Endothelial cell of umbilical vein (primary cell): ENCODE data around the gene GAP43. TPM values are rescaled to one million over a fixed set of nuclear protein-coding genes. Genes with fewer than 3 reads are reported as not detected.

Source experiments
- BruUV-seq: library from RNA; stranded (reverse); fragments of 400-500 nt; replicated peaks from 2 replicates; lab custom pipeline; 2021; lab: Mats Ljungman, UMichigan
- CTCF ChIA-PET: fragments of 300-600, 350-600 bp; sonication (Branson Sonifier 250); formaldehyde crosslinking; loops from one replicate; lab custom pipeline; 2021; ENCODE audit warnings: antibody characterized with exemption, inconsistent platforms; lab: Charles Lee
- POLR2A ChIA-PET: fragments of 300-600, 350-600 bp; sonication (Branson Sonifier 250); formaldehyde crosslinking; loops from one replicate; lab custom pipeline; 2021; ENCODE audit warnings: antibody characterized with exemption, inconsistent platforms; lab: Charles Lee
- DNase-seq: peaks from one replicate; pipeline ENCODE4 v3.0.0-alpha.2; 2011; ENCODE audit warnings: low read depth, low spot score
- FAIRE-seq: peaks from 2 replicates; lab custom pipeline; 2011; peaks lifted over from hg19 to GRCh38; lab: Jason Lieb, UNC
- H2AFZ ChIP-seq: 2 replicates; pipeline ENCODE4 v1.6.0; 2012; ENCODE audit warnings: low read depth, low read length, control low read depth, inconsistent platforms
- H3K27ac ChIP-seq: 2 replicates; pipeline ENCODE4 v1.5.1; 2011; ENCODE audit warnings: low read depth, mild to moderate bottlenecking, control low read depth, low read length, moderate library complexity; ENCODE audit not compliant: insufficient read depth
- H3K27me3 ChIP-seq, 2 experiments: 2 replicates each; pipeline versions ENCODE4 v1.6.0 to v1.6.1; 2011; ENCODE audit warnings: low read length in 2 of 2, mixed read lengths in 1 of 2; ENCODE audit not compliant: control insufficient read depth in 2 of 2, insufficient read depth in 2 of 2
- H3K36me3 ChIP-seq, 2 experiments: 2 replicates in 1 of 2; 3 replicates in 1 of 2; pipeline ENCODE4 v1.5.1; 2011; ENCODE audit warnings: low read length in 2 of 2, mild to moderate bottlenecking in 1 of 2, moderate library complexity in 1 of 2; ENCODE audit not compliant: control insufficient read depth in 2 of 2, insufficient read depth in 2 of 2; ENCODE audit errors: extremely low read depth in 1 of 2
- H3K4me1 ChIP-seq: 3 replicates; pipeline ENCODE4 v1.5.1; 2011; ENCODE audit warnings: mild to moderate bottlenecking, low read length; ENCODE audit not compliant: control insufficient read depth, insufficient read depth; ENCODE audit errors: extremely low read depth
- H3K4me2 ChIP-seq: 2 replicates; pipeline ENCODE4 v1.6.1; 2011; ENCODE audit warnings: low read length, control low read depth, mixed read lengths; ENCODE audit not compliant: insufficient read depth
- H3K4me3 ChIP-seq, 3 experiments: fragments of 200-600 bp in 1 of 3; sonication (generic), shearing (Covaris generic) in 1 of 3; replicated peaks in 1 of 3; 2 replicates each; pipeline ENCODE4 v1.5.1; 2011 to 2016; ENCODE audit warnings: control low read depth in 3 of 3, low read length in 3 of 3, mild to moderate bottlenecking in 2 of 3, inconsistent platforms in 1 of 3, low read depth in 1 of 3, moderate library complexity in 1 of 3; ENCODE audit not compliant: insufficient read depth in 1 of 3
- H3K79me2 ChIP-seq: 2 replicates; pipeline ENCODE4 v1.6.0; 2012; ENCODE audit warnings: low read length, inconsistent platforms; ENCODE audit not compliant: control insufficient read depth, insufficient read depth
- H3K9ac ChIP-seq: replicated peaks from 2 replicates; pipeline ENCODE3; 2011; ENCODE audit warnings: low read length, control low read depth; ENCODE audit not compliant: insufficient read depth; ENCODE audit errors: extremely low read depth
- H3K9me1 ChIP-seq: replicated peaks from 3 replicates; pipeline ENCODE4 v1.6.0; 2011; ENCODE audit warnings: mild to moderate bottlenecking, low read length; ENCODE audit not compliant: control insufficient read depth, insufficient read depth; ENCODE audit errors: extremely low read depth
- H3K9me3 ChIP-seq: replicated peaks from 2 replicates; pipeline ENCODE4 v1.5.1; 2012; ENCODE audit warnings: low read length, inconsistent platforms; ENCODE audit not compliant: control insufficient read depth, insufficient read depth
- H4K20me1 ChIP-seq: replicated peaks from 2 replicates; pipeline ENCODE3; 2011; ENCODE audit warnings: mild to moderate bottlenecking, low read length; ENCODE audit not compliant: control insufficient read depth, insufficient read depth; ENCODE audit errors: extremely low read depth
- EZH2 ChIP-seq: IDR thresholded peaks from 2 replicates; pipeline ENCODE4 v1.6.1; 2012; ENCODE audit warnings: borderline replicate concordance, low read depth, mild to moderate bottlenecking, moderate library complexity, low read length, inconsistent platforms; ENCODE audit not compliant: severe bottlenecking
- FOS ChIP-seq: IDR thresholded peaks from 2 replicates; pipeline ENCODE4 v1.6.1; 2011; ENCODE audit warnings: mild to moderate bottlenecking, low read length, moderate library complexity, borderline replicate concordance; ENCODE audit not compliant: insufficient read depth
- GATA2 ChIP-seq: IDR thresholded peaks from 2 replicates; pipeline ENCODE4 v1.7.0; 2011; ENCODE audit warnings: low read depth, mild to moderate bottlenecking, moderate library complexity, mixed read lengths, low read length; ENCODE audit not compliant: insufficient read length, insufficient read depth
- JUN ChIP-seq: IDR thresholded peaks from 2 replicates; pipeline ENCODE4 v1.6.1; 2011; ENCODE audit warnings: borderline replicate concordance, low read depth; ENCODE audit not compliant: insufficient read length, insufficient read depth
- MYC ChIP-seq: IDR thresholded peaks from one replicate; pipeline ENCODE4 v1.6.1; 2011; ENCODE audit warnings: mild to moderate bottlenecking, low read depth, low read length
- POLR2A ChIP-seq: IDR thresholded peaks from 2 replicates; pipeline ENCODE4 v1.6.1; 2012; ENCODE audit warnings: low read depth, mild to moderate bottlenecking, control low read depth, low read length
- POLR2AphosphoS5 ChIP-seq: IDR thresholded peaks from 2 replicates; pipeline ENCODE4 v1.6.1; 2012; ENCODE audit warnings: low read depth, mild to moderate bottlenecking, control low read depth, low read length, moderate library complexity; ENCODE audit not compliant: insufficient read depth
- dilution Hi-C: fragments of 300-500 bp; cut with MboI; formaldehyde crosslinking; loops from one replicate; pipeline ENCODE4 v1.15.0; 2019; ENCODE audit warnings: low sequenced_read_pairs; ENCODE audit not compliant: extremely low pct_ligation_motif_present
- intact Hi-C: fragments of 100-400 bp; cut with micrococcal nuclease; formaldehyde crosslinking; loops from one replicate; pipeline ENCODE4 v1.10.0; 2022
- polyA plus RNA-seq, 4 experiments: library from polyadenylated mRNA; depleted of rRNA in 3 of 4; stranded (reverse) in 3 of 4; unstranded in 1 of 4; fragments of >200 nt; gene quantifications; 2 replicates each; pipeline versions ENCODE4 v1.2.1 to v1.2.3, GENCODE V29; 2011 to 2012; ENCODE audit warnings: missing spikeins in 1 of 4
- total RNA-seq: library from RNA; stranded (reverse); gene quantifications from 2 replicates; pipeline ENCODE4 v1.2.3, GENCODE V29; 2021
- TF ChIP-seq, protein P1 (sequence below): IDR thresholded peaks from 2 replicates; pipeline ENCODE4 v1.6.1; 2011; ENCODE audit not compliant: insufficient read depth, insufficient read length
- TF ChIP-seq, protein P2 (sequence below), 2 donors: IDR thresholded peaks; 1 replicate in 1 of 2; 2 replicates in 1 of 2; pipeline ENCODE4 v1.5.1; 2011; ENCODE audit warnings: low read length in 2 of 2, mild to moderate bottlenecking in 2 of 2, moderate library complexity in 2 of 2, control low read depth in 1 of 2, inconsistent platforms in 1 of 2, low read depth in 1 of 2; ENCODE audit not compliant: insufficient read depth in 1 of 2; ENCODE audit errors: extremely low read depth in 1 of 2

The GAP43 gene
- total and polyA plus RNA-seq, 2 donors (not counting 3 experiments of a cell fraction or from before 2014, with no cell fraction given) = 0.06 TPM; not detected in 1

DNA sequence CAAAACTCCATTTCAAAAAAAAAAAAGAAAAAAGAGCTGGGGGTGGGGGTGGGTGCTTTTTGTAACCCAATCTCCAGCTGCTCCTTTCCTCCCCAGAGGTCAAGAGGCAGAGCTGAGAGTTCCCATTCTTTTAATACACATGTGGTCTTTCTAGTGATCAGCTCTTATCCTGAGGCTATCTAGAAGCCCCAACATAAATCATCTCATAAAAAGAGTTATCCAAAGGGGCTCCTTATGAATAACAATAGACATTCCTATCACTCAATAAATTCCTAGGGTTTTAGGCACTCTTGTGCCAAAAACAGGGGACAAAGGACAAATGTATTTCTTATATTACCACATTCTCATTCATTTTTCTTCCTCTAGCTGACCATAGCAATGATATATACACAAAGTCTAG is 25.1 kb upstream of the GAP43 start:
- TF ChIP-seq, protein P1, sequence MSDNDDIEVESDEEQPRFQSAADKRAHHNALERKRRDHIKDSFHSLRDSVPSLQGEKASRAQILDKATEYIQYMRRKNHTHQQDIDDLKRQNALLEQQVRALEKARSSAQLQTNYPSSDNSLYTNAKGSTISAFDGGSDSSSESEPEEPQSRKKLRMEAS = no peak
- no peak for TF ChIP-seq FOS
- no peak for TF ChIP-seq JUN
- no peak for TF ChIP-seq GATA2
- TF ChIP-seq, protein P2, sequence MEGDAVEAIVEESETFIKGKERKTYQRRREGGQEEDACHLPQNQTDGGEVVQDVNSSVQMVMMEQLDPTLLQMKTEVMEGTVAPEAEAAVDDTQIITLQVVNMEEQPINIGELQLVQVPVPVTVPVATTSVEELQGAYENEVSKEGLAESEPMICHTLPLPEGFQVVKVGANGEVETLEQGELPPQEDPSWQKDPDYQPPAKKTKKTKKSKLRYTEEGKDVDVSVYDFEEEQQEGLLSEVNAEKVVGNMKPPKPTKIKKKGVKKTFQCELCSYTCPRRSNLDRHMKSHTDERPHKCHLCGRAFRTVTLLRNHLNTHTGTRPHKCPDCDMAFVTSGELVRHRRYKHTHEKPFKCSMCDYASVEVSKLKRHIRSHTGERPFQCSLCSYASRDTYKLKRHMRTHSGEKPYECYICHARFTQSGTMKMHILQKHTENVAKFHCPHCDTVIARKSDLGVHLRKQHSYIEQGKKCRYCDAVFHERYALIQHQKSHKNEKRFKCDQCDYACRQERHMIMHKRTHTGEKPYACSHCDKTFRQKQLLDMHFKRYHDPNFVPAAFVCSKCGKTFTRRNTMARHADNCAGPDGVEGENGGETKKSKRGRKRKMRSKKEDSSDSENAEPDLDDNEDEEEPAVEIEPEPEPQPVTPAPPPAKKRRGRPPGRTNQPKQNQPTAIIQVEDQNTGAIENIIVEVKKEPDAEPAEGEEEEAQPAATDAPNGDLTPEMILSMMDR (IDR thresholded peaks at IDR 0.05; ENCODE audit: extremely low read depth in 1 of 2, insufficient read depth in 1 of 2, low read depth in 1 of 2, low read length in 2 of 2) = no peak
- no peak for TF ChIP-seq POLR2A
- TF ChIP-seq MYC = no peak
- no peak for TF ChIP-seq POLR2AphosphoS5
- TF ChIP-seq EZH2 = no peak
- H2AFZ ChIP-seq = no peak overlapping the region
- dilution Hi-C loops (no loop called here), intact Hi-C loops (no loop called here)
- no peaks in the 10 kb centered on the region for H4K20me1 ChIP-seq
- H3K4me2 ChIP-seq = no peak overlapping the region
- DNase-seq (no peak), FAIRE-seq (no peak)
- H3K79me2 ChIP-seq = no peaks in the 10 kb centered on the region
- H3K9me3 ChIP-seq = no peaks in the 10 kb centered on the region
- H3K36me3 ChIP-seq = no peaks in the 10 kb centered on the region
- H3K9me1 ChIP-seq = no peaks in the 10 kb centered on the region
- H3K4me1 ChIP-seq = no peaks in the 10 kb centered on the region
- H3K27ac ChIP-seq = no peak overlapping the region
- no peaks in the 10 kb centered on the region for H3K27me3 ChIP-seq
- ChIA-PET POLR2A (no interaction called here), CTCF (interaction anchor here (0.6 kb wide), 1 partner anchor 11 kb away, joined by 3 read pairs; no protein-coding TSS in a partner anchor)
- H3K4me3 ChIP-seq = no peak overlapping the region
- no TSS peak for BruUV-seq
- H3K9ac ChIP-seq = no peak overlapping the region
